Calu3 (cell line): ENCODE results near the gene PGC. TPM values are rescaled to one million over a fixed set of nuclear protein-coding genes. Genes with fewer than 3 reads are reported as not detected.

Experiments used
- BruUV-seq: library from RNA; stranded (reverse); fragments of 400-500 nt; replicated peaks from 2 replicates; lab custom pipeline; 2021; lab: Mats Ljungman, UMichigan
- CTCF ChIA-PET: fragments of 300-600 bp; sonication (Branson Sonifier 250); formaldehyde crosslinking; loops from one replicate; lab custom pipeline; 2022; ENCODE audit warnings: antibody characterized with exemption; lab: Charles Lee
- DNase-seq: peaks from one replicate; pipeline ENCODE4 v3.0.0; 2022
- H3K27ac Mint-ChIP-seq: one replicate; pipeline ENCODE4 v1.8.0; 2022; ENCODE audit warnings: mixed read lengths; ENCODE audit not compliant: unreplicated experiment
- H3K27me3 Mint-ChIP-seq: one replicate; pipeline ENCODE4 v1.8.0; 2022; ENCODE audit warnings: mixed read lengths; ENCODE audit not compliant: unreplicated experiment
- H3K36me3 Mint-ChIP-seq: one replicate; pipeline ENCODE4 v1.8.0; 2022; ENCODE audit warnings: mild to moderate bottlenecking, moderate library complexity, mixed read lengths; ENCODE audit not compliant: insufficient read depth, unreplicated experiment
- H3K4me1 Mint-ChIP-seq: one replicate; pipeline ENCODE4 v1.8.0; 2022; ENCODE audit warnings: mild to moderate bottlenecking, low read depth, mixed read lengths; ENCODE audit not compliant: unreplicated experiment
- H3K4me3 Mint-ChIP-seq: one replicate; pipeline ENCODE4 v1.8.0; 2022; ENCODE audit warnings: mild to moderate bottlenecking, low read depth, moderate library complexity, mixed read lengths; ENCODE audit not compliant: unreplicated experiment
- H3K9me3 Mint-ChIP-seq: one replicate; pipeline ENCODE4 v1.8.0; 2022; ENCODE audit warnings: low read depth, mixed read lengths; ENCODE audit not compliant: unreplicated experiment
- intact Hi-C: fragments of 100-400 bp; cut with micrococcal nuclease; formaldehyde crosslinking; loops from one replicate; pipeline ENCODE4 v1.10.0; 2022; ENCODE audit not compliant: unreplicated experiment
- total RNA-seq: library from RNA; stranded (reverse); gene quantifications from 2 replicates; pipeline ENCODE4 v1.2.3, GENCODE V29; 2022
- TF ChIP-seq, protein P1 (sequence below): fragments of 200-600 bp; IDR thresholded peaks from one replicate; pipeline ENCODE4 v1.8.0; 2022; ENCODE audit warnings: antibody characterized with exemption; ENCODE audit not compliant: unreplicated experiment

The PGC gene
- total RNA-seq, 1 experiment from 2014 or later, result not detected

DNA sequence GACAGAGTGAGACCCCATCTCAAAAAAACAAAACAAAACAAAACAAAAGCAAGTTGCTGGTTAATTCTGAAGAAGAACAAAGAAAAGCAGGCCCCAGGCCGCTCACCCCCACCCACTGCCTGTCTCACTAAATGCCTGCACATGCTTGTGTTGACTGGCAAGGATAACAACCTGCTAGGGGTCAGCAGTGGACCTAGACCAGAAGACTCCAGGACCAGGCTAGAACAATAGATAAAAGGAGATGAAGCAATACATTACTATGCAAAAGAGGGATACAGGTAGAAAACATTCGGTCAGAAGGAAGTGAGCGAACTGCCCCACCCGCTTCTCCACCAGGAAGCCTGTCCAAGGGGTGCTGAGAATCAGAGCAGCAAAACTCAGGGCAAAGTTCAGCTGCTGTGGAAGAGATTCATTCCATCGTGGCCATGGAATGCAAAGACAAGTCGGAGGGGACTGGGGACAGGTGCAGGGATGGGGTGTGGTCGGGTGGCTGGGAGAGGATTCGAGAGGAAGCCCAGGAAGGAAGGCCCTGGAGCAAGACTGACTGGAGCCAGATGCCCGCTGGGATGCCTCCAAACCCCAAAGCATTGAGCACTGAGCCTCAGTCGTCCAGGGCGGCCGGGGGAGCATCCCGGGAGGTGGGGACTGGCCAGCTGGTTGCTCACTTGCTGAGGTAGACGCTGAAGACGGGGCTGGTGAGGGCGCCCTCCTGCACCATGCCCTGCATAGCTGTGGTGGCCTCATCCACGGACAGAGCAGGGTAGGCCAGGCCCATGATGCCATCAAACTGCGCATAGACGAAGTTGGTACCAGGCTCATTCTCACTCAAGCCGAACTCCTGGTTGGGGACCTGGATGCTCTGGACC, 5.3 kb downstream of the PGC start:
- Mint-ChIP-seq H3K4me1 (peaks cover 19% of the 10 kb centered on the region), H3K27ac (peak overlapping the region; percentile 45), H3K4me3 (peak overlapping the region; percentile 2), H3K36me3 (peaks cover 6% of the 10 kb centered on the region), H3K9me3 (no peaks in the 10 kb centered on the region), H3K27me3 (no peaks in the 10 kb centered on the region)
- intact Hi-C loops, result no loop called here
- no TSS peak for BruUV-seq
- TF ChIP-seq, protein P1, sequence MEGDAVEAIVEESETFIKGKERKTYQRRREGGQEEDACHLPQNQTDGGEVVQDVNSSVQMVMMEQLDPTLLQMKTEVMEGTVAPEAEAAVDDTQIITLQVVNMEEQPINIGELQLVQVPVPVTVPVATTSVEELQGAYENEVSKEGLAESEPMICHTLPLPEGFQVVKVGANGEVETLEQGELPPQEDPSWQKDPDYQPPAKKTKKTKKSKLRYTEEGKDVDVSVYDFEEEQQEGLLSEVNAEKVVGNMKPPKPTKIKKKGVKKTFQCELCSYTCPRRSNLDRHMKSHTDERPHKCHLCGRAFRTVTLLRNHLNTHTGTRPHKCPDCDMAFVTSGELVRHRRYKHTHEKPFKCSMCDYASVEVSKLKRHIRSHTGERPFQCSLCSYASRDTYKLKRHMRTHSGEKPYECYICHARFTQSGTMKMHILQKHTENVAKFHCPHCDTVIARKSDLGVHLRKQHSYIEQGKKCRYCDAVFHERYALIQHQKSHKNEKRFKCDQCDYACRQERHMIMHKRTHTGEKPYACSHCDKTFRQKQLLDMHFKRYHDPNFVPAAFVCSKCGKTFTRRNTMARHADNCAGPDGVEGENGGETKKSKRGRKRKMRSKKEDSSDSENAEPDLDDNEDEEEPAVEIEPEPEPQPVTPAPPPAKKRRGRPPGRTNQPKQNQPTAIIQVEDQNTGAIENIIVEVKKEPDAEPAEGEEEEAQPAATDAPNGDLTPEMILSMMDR, result no peak
- DNase-seq, result peak; percentile 74
- CTCF ChIA-PET, result interaction anchor here (1.4 kb wide), 3 partner anchors 9 to 34 kb away, joined by 3 to 4 read pairs (median 3); no protein-coding TSS in a partner anchor

DNA sequence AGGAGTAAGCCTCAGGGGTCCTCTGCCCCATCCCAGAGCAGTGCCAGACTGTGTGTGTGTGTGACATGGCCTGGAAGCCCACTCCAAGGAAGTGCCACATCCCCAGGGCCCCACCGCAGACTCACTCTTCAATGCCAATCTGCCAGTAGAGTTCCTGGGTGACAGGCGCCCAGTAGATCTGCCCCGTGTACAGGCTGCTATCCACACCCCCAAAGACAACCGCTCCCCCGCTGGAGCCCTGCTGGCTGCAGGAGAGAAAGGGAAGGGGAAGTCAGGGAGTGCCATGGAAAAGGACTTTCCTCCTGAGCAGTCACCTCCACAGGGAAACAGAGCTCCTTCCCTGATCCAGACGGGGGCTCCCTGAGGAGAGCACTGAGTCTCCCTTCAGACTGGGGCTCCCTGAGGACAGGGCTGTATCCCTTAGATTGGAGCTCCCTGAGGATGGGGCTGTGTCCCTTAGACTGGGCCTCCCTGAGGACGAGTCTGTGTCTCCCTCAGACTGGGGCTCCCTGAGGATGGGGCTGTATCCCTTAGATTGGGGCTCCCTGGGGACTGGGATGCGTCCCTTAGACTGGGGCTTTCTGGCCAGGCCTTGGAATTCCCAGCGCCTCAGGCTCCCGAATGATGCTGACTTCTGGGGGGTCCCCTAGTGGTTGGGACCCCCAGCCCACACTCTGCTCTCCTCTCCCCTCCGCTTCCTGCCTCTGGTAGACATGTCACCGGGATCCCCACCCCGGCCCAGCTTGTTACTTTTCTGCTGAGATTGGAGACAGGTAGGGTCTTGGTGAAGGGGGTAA, 6.6 kb downstream of the PGC start:
- H3K27ac Mint-ChIP-seq, result no peak overlapping the region
- TF ChIP-seq, protein P1, result no peak
- intact Hi-C loops, result no loop called here
- H3K9me3 Mint-ChIP-seq, result no peaks in the 10 kb centered on the region
- CTCF ChIA-PET, result interaction anchor here (1.1 to 1.4 kb wide), 3 partner anchors 10 to 47 kb away, joined by 3 to 4 read pairs (median 3); partner anchors contain the start of gene TOMM6
- H3K36me3 Mint-ChIP-seq, result peaks cover 9% of the 10 kb centered on the region
- no peak for DNase-seq
- H3K4me1 Mint-ChIP-seq, result peaks cover 24% of the 10 kb centered on the region
- H3K27me3 Mint-ChIP-seq, result no peaks in the 10 kb centered on the region
- H3K4me3 Mint-ChIP-seq, result no peak overlapping the region
- no TSS peak for BruUV-seq

DNA sequence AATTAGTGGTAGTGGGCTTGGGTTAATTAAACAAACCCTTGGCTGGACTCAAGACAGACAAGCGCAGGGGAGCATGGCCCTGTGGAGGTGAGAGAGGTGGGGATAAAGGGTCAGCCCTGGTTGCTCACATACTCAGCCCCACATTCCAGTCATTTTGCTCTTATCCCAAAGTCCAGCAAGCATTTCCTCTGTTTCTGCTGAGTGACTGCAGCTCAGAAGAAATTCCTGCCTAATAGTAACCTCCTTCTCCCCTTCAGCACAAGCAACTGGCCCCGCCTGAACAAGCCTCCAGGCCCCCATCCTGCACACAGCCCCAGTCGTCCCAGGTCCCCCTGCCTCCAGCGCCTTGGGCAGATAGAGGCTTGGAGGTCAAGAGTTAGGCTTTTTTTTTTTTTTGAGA, 8.2 kb downstream of the PGC start:
- H3K4me1 Mint-ChIP-seq, result peaks cover 24% of the 10 kb centered on the region
- H3K27me3 Mint-ChIP-seq, result no peaks in the 10 kb centered on the region
- CTCF ChIA-PET, result interaction anchor here (0.7 kb wide), 1 partner anchor 136 kb away, joined by 5 read pairs; no protein-coding TSS in a partner anchor
- no peaks in the 10 kb centered on the region for H3K9me3 Mint-ChIP-seq
- peaks cover 24% of the 10 kb centered on the region for H3K36me3 Mint-ChIP-seq
- no peak for DNase-seq
- intact Hi-C loops, result no loop called here
- no peak overlapping the region for H3K4me3 Mint-ChIP-seq
- no peak overlapping the region for H3K27ac Mint-ChIP-seq
- BruUV-seq, result no TSS peak
- TF ChIP-seq, protein P1, result no peak

- no TSS peak for BruUV-seq
- Mint-ChIP-seq H3K4me3 (no peak overlapping the region), H3K9me3 (no peaks in the 10 kb centered on the region), H3K27ac (no peak overlapping the region), H3K4me1 (peaks cover 20% of the 10 kb centered on the region), H3K36me3 (peaks cover 29% of the 10 kb centered on the region), H3K27me3 (no peaks in the 10 kb centered on the region)
- CTCF ChIA-PET, result no interaction called here
- DNase-seq, result no peak
- intact Hi-C loops, result no loop called here
- TF ChIP-seq, protein P1, result no peak
Observed at GRCh38 chr6:41737591-41738130, 9.5 kb downstream of the PGC start.
